Measurements from ENCODE around the gene SDK2. TPM values are rescaled to one million over a fixed set of nuclear protein-coding genes. Genes with fewer than 3 reads are reported as not detected.

Gene SDK2
- total RNA-seq, 6 experiments from 2014 or later = 0.11 to 0.46 (median 0.25) TPM

DNA sequence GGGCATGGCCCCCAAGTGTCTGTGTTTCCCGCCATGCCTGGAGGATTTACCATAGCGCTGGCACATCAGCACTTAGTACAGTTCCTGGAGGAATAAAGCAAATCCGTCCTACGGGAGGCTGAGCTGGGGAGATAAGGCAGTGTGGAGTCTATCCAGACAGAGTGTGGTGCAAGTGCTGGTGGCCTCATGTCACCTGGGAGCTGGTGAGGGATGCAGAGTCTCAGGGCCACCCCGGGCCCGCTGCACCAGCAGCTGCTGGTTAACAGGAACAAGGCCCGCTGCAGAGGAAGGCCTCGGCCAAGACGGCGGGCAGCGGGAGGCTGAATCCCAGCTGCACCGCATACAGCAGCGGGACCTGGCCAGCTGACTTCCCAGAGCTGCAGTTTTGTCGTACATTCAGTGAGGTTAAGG lies 275.1 kb downstream of the SDK2 start:
- DNase-seq (no peak), ATAC-seq (peak in 1 of 4 donors; percentile 32)
- H3K4me1 ChIP-seq = no peaks in the 10 kb centered on the region
- WGBS (ENCODE audit: insufficient coverage, low coverage, low lambda C conversion rate, missing lambda C conversion rate) = 86% methylated on average over 4 of the region's 14 CpGs
- TF ChIP-seq, protein P1, sequence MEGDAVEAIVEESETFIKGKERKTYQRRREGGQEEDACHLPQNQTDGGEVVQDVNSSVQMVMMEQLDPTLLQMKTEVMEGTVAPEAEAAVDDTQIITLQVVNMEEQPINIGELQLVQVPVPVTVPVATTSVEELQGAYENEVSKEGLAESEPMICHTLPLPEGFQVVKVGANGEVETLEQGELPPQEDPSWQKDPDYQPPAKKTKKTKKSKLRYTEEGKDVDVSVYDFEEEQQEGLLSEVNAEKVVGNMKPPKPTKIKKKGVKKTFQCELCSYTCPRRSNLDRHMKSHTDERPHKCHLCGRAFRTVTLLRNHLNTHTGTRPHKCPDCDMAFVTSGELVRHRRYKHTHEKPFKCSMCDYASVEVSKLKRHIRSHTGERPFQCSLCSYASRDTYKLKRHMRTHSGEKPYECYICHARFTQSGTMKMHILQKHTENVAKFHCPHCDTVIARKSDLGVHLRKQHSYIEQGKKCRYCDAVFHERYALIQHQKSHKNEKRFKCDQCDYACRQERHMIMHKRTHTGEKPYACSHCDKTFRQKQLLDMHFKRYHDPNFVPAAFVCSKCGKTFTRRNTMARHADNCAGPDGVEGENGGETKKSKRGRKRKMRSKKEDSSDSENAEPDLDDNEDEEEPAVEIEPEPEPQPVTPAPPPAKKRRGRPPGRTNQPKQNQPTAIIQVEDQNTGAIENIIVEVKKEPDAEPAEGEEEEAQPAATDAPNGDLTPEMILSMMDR (IDR thresholded peaks at IDR 0.05) = no peak
- no peak for TF ChIP-seq POLR2A (IDR thresholded peaks at IDR 0.05)
- no peaks in the 10 kb centered on the region for H3K36me3 ChIP-seq
- intact Hi-C loops (cut with DNase I) = loop anchor here (5.0 to 10.0 kb wide), 2 partner anchors 54 to 112 kb away; partner anchors contain the start of gene CDC42EP4 (in 1 of the 2)
- no peaks in the 10 kb centered on the region for H3K27me3 ChIP-seq
- H3K27ac ChIP-seq = no peak overlapping the region
- no peak overlapping the region for H3K4me3 ChIP-seq
- H3K9me3 ChIP-seq = no peaks in the 10 kb centered on the region

DNA sequence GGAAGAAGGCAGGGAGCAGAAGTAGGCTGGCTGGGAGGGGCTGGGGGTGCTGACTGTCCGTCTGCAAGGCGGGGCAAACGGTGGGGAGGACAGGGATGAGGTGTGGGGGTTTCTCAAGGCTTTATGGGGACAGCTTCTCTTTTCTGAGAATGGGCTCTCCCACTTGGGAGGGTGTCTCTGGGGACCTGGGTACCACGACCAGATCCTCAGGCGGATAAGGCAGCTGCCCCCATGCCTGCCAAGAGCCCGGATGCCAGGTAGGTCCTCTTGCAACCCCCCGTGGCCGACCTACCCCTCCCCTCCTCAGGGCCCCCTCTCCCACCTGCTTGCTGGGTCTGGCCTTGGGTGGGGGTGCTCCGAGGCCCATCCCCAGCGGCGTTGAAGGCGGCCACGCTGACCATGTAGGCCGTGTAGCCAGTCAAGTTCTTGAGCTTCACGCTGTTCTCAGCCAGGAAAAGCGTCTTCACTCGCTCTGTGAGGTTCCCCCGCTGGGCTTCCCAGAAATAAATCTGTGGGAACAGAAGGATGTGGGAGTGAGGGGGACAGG lies 276.1 kb downstream of the SDK2 start:
- WGBS (ENCODE audit: insufficient coverage, low coverage, low lambda C conversion rate, missing lambda C conversion rate) = 65% methylated on average over 2 of the region's 18 CpGs
- ATAC-seq (no peak), DNase-seq (no peak)
- Histone ChIP-seq H3K36me3 (no peaks in the 10 kb centered on the region), H3K4me3 (no peak overlapping the region), H3K27ac (no peak overlapping the region), H3K4me1 (no peaks in the 10 kb centered on the region), H3K27me3 (no peaks in the 10 kb centered on the region), H3K9me3 (no peaks in the 10 kb centered on the region)
- TF ChIP-seq, protein P1 (IDR thresholded peaks at IDR 0.05) = no peak
- no peak for TF ChIP-seq POLR2A (IDR thresholded peaks at IDR 0.05)
- intact Hi-C loops (cut with DNase I) = loop anchor here (5.0 to 10.0 kb wide), 2 partner anchors 53 to 111 kb away; partner anchors contain the start of gene CDC42EP4 (in 1 of the 2)

DNA sequence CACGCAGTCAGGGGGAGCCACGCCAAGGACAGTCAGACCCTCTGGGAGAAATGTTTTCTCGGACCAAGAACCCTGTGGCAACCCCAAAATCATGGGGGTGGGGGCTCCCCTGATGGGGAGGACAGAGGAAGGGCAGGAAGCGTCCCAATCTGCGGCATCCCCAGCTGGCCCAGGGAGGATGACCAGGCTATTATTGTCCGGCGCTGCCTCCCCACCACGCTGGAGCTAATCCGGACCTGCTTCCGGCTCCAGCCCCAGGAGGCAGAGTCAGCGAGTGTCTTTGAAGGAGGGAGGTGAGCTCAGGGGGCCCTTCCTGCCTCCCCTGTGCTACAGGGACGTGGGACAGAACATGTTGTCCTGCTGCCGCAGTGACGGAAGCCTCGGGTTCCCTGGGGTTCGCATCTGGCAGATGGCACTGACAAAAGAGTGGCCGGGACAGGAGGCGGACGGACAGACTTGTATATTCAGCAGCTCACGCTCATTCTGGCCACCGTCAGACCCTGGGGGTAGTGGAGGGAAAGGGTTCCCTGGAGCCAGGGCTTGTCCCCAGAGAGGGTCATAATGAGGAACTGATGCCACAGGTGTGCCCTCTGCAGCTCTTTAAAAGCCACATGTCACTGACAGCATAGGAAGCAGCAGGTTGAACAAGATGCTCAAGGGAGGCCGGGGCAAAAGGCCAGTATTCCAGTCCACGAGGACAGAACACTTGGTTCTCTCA lies 278.2 kb downstream of the SDK2 start:
- peak overlapping the region in 2 of 3 donors; percentile 38 to 43 for H3K27ac ChIP-seq
- H3K27me3 ChIP-seq = no peaks in the 10 kb centered on the region
- no peak overlapping the region for H3K4me3 ChIP-seq
- ATAC-seq = peak; percentile 46 to 71 (median 59)
- H3K4me1 ChIP-seq = no peaks in the 10 kb centered on the region
- no peaks in the 10 kb centered on the region for H3K9me3 ChIP-seq
- TF ChIP-seq POLR2A (IDR thresholded peaks at IDR 0.05) = no peak
- TF ChIP-seq, protein P1 (IDR thresholded peaks at IDR 0.05) = no peak
- peak in 1 of 3 donors; percentile 51 for DNase-seq
- H3K36me3 ChIP-seq = no peaks in the 10 kb centered on the region
- intact Hi-C loops (cut with DNase I) = loop anchor here (5.0 to 10.0 kb wide), 2 partner anchors 51 to 109 kb away; partner anchors contain the start of gene CDC42EP4 (in 1 of the 2)
- WGBS (ENCODE audit: insufficient coverage, low coverage, low lambda C conversion rate, missing lambda C conversion rate) = 40% methylated on average over 1 of the region's 23 CpGs

DNA sequence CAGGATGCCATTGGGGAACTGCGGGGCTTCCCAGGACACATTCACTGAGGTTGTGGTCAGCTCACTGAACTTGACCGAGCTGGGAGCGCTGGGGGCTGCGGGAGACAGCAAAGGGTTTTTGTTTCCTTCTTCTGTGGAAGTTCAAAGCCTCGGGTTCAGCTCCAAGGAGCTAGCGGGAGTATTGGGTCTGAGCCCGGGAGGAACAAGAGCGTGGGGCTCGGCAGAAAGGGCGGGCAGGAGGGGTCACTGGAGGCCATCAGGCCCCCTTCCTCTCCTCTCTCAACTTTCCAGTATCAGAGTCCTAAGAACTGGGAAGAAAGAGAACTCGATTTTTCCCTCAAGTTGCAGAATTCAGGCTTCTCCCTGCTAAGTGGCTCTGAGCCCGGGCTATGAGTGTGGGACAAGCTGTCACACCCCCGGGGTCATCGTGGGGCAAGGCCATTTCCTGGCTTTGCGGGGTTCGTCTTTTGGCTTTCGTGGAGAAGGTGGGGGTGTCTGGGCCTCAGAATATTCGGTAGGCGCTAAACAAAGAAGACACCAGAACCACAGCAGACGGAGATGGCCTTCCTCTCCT lies 278.9 kb downstream of the SDK2 start:
- peak overlapping the region in 2 of 3 donors; percentile 38 to 43 for H3K27ac ChIP-seq
- H3K4me1 ChIP-seq = no peaks in the 10 kb centered on the region
- no peak for DNase-seq
- H3K9me3 ChIP-seq = no peaks in the 10 kb centered on the region
- intact Hi-C loops (cut with DNase I) = loop anchor here (5.0 to 10.0 kb wide), 2 partner anchors 51 to 108 kb away; partner anchors contain the start of gene CDC42EP4 (in 1 of the 2)
- ATAC-seq = no peak
- no peak for TF ChIP-seq POLR2A (IDR thresholded peaks at IDR 0.05)
- TF ChIP-seq, protein P1 (IDR thresholded peaks at IDR 0.05) = no peak
- 33% methylated on average over 8 of the region's 20 CpGs for WGBS (ENCODE audit: insufficient coverage, low coverage, low lambda C conversion rate, missing lambda C conversion rate)
- no peaks in the 10 kb centered on the region for H3K27me3 ChIP-seq
- H3K4me3 ChIP-seq = no peak overlapping the region
- no peaks in the 10 kb centered on the region for H3K36me3 ChIP-seq

All from right lobe of liver (tissue), 6 donors.